Activated naive CD4-positive, alpha-beta T cell treated with anti-CD3 and anti-CD28 coated beads, Interleukin-2, amount 50 U/mL, for 72 hours (primary cell): ENCODE results near the gene PPA1. TPM values are rescaled to one million over a fixed set of nuclear protein-coding genes. Genes with fewer than 3 reads are reported as not detected.

Source experiments
- ATAC-seq, 2 donors: fragments of 150-1000 bp; cut with Tn5 transposase; 2 replicates each; pipeline ENCODE4 v1.10.0; 2021; ENCODE audit warnings: mild to moderate bottlenecking in 2 of 2, moderate library complexity in 2 of 2
- DNase-seq, 2 donors: peaks; one replicate each; pipeline ENCODE4 v3.0.0; 2021 to 2022; ENCODE audit warnings: low spot score in 2 of 2
- H3K27ac Mint-ChIP-seq, 2 donors: one replicate each; pipeline ENCODE4 v1.8.0; 2022; ENCODE audit warnings: mild to moderate bottlenecking in 2 of 2, mixed read lengths in 2 of 2
- H3K36me3 Mint-ChIP-seq, 2 donors: one replicate each; pipeline ENCODE4 v1.8.0; 2022; ENCODE audit warnings: mixed read lengths in 2 of 2
- H3K9me3 Mint-ChIP-seq, 2 donors: one replicate each; pipeline ENCODE4 v1.8.0; 2022; ENCODE audit warnings: mixed read lengths in 2 of 2
- total RNA-seq, 2 donors: library from RNA; stranded (reverse); gene quantifications; one replicate each; pipeline ENCODE4 v1.2.3, GENCODE V29; 2022

Gene PPA1
- total RNA-seq: 100 to 1,000 TPM; 233 to 258 TPM

GRCh38 chr10:70233109-70233938 lies at the start of gene PPA1:
Gene PPA1, minus strand, starts transcription at chr10:70233429. Its CDS starts 102 bp downstream, at chr10:70233327.
- Mint-ChIP-seq H3K36me3 (peaks cover 11 to 23% of the 10 kb centered on the region in 2 donors), H3K9me3 (no peaks in the 10 kb centered on the region), H3K27ac (peak within 1 kb of the TSS; percentile 91 to 94)
- DNase-seq (peak; percentile 99 to 100), ATAC-seq (peak; percentile 90 to 93)

GRCh38 chr10:70281609-70282008 lies 48.4 kb upstream of the PPA1 start:
- DNase-seq: no peak
- Mint-ChIP-seq H3K9me3 (no peaks in the 10 kb centered on the region), H3K36me3 (peaks cover 0 to 2% of the 10 kb centered on the region in 2 donors), H3K27ac (no peak overlapping the region)
- no peak for ATAC-seq

- ATAC-seq (no peak), DNase-seq (no peak)
- H3K9me3 Mint-ChIP-seq: no peaks in the 10 kb centered on the region
- no peak overlapping the region for H3K27ac Mint-ChIP-seq
- H3K36me3 Mint-ChIP-seq: no peaks in the 10 kb centered on the region
Measured at GRCh38 chr10:70280099-70280498, 46.9 kb upstream of the PPA1 start.

GRCh38 chr10:70277396-70278030 lies 44.3 kb upstream of the PPA1 start:
- Mint-ChIP-seq H3K9me3 (no peaks in the 10 kb centered on the region), H3K36me3 (no peaks in the 10 kb centered on the region), H3K27ac (no peak overlapping the region)
- DNase-seq: no peak
- ATAC-seq: no peak

- ATAC-seq (no peak), DNase-seq (no peak)
- Mint-ChIP-seq H3K36me3 (no peaks in the 10 kb centered on the region), H3K9me3 (no peaks in the 10 kb centered on the region), H3K27ac (no peak overlapping the region)
Measured at GRCh38 chr10:70274643-70275042, 41.4 kb upstream of the PPA1 start.

- Mint-ChIP-seq H3K9me3 (no peaks in the 10 kb centered on the region), H3K36me3 (no peaks in the 10 kb centered on the region), H3K27ac (no peak overlapping the region)
- peak in 1 of 2 donors; percentile 12 for DNase-seq
- ATAC-seq: peak; percentile 92 to 95
Measured at GRCh38 chr10:70272925-70273316, 39.7 kb upstream of the PPA1 start.

- H3K9me3 Mint-ChIP-seq: no peaks in the 10 kb centered on the region
- ATAC-seq (peak; percentile 21 to 46), DNase-seq (no peak)
- H3K36me3 Mint-ChIP-seq: no peaks in the 10 kb centered on the region
- H3K27ac Mint-ChIP-seq: peak overlapping the region; percentile 29 to 31
Measured at GRCh38 chr10:70271996-70272924, 39.0 kb upstream of the PPA1 start.

GRCh38 chr10:70270952-70271351 lies 37.7 kb upstream of the PPA1 start:
- DNase-seq (no peak), ATAC-seq (peak in 1 of 2 donors; percentile 36)
- Mint-ChIP-seq H3K27ac (no peak overlapping the region), H3K36me3 (no peaks in the 10 kb centered on the region), H3K9me3 (no peaks in the 10 kb centered on the region)

- DNase-seq (no peak), ATAC-seq (no peak)
- no peaks in the 10 kb centered on the region for H3K9me3 Mint-ChIP-seq
- H3K36me3 Mint-ChIP-seq: no peaks in the 10 kb centered on the region
- H3K27ac Mint-ChIP-seq: no peak overlapping the region
Measured at GRCh38 chr10:70269741-70270140, 36.5 kb upstream of the PPA1 start.

- no peaks in the 10 kb centered on the region for H3K9me3 Mint-ChIP-seq
Measured at GRCh38 chr10:70268376-70268775, 35.1 kb upstream of the PPA1 start.

GRCh38 chr10:70267161-70267933 lies 34.1 kb upstream of the PPA1 start:
- DNase-seq (peak in 1 of 2 donors; percentile 16), ATAC-seq (peak; percentile 48 to 67)
- no peaks in the 10 kb centered on the region for H3K36me3 Mint-ChIP-seq
- peak overlapping the region; percentile 10 to 67 for H3K27ac Mint-ChIP-seq
- H3K9me3 Mint-ChIP-seq: no peaks in the 10 kb centered on the region

More at GRCh38 chr10:70268376-70268775, 35.1 kb upstream of the PPA1 start:
- Mint-ChIP-seq H3K27ac (no peak overlapping the region), H3K36me3 (no peaks in the 10 kb centered on the region)
- ATAC-seq: no peak
- DNase-seq: no peak

- ATAC-seq (no peak), DNase-seq (no peak)
- peaks cover under 1 to 1% of the 10 kb centered on the region in 2 donors for H3K36me3 Mint-ChIP-seq
- H3K27ac Mint-ChIP-seq: no peak overlapping the region
- no peaks in the 10 kb centered on the region for H3K9me3 Mint-ChIP-seq
Measured at GRCh38 chr10:70266701-70267100, 33.5 kb upstream of the PPA1 start.

GRCh38 chr10:70266056-70266455 lies 32.8 kb upstream of the PPA1 start:
- ATAC-seq (no peak), DNase-seq (no peak)
- Mint-ChIP-seq H3K27ac (no peak overlapping the region), H3K9me3 (peaks cover 4% of the 10 kb centered on the region in 2 donors), H3K36me3 (peaks cover 7 to 8% of the 10 kb centered on the region in 2 donors)

GRCh38 chr10:70265032-70265689 lies 31.9 kb upstream of the PPA1 start:
- DNase-seq: no peak
- peaks cover 5 to 7% of the 10 kb centered on the region in 2 donors for H3K9me3 Mint-ChIP-seq
- peaks cover 9 to 11% of the 10 kb centered on the region in 2 donors for H3K36me3 Mint-ChIP-seq
- peak in 1 of 2 donors; percentile 20 for ATAC-seq
- H3K27ac Mint-ChIP-seq: no peak overlapping the region

- ATAC-seq (no peak), DNase-seq (no peak)
- peaks cover 5 to 7% of the 10 kb centered on the region in 2 donors for H3K9me3 Mint-ChIP-seq
- H3K27ac Mint-ChIP-seq: no peak overlapping the region
- H3K36me3 Mint-ChIP-seq: peaks cover 9 to 11% of the 10 kb centered on the region in 2 donors
Measured at GRCh38 chr10:70260734-70261133, 27.5 kb upstream of the PPA1 start.
